ENCODE data around the gene PLXNB1.
A peak's percentile ranks its signal among the peaks of the same experiment; 100 is the strongest.
"Not testable (repeated sequence)": the region's sequence is repeated elsewhere in the genome, so short reads cannot be mapped to it uniquely, and the experiment has no call there.

The PLXNB1 gene

DNA sequence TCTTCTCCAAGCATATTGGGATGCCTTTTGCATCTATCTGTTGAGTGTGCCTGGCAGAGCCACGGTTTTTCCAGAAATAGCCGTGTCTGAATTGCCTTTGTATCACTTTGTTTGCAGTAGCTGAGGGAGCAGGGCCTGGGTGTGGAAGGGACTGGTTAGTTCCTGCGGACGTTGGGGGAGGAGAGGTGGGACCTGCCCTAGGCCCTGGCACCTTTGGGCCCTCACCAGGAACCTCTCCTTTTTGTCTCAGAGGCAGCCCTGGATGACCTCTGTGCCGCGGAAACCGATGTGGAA lies 35.3 kb upstream of the PLXNB1 start:
- no peak for DNase-seq

GRCh38 chr3:48464713-48465221 lies 34.9 kb upstream of the PLXNB1 start:
- no peak for DNase-seq

- no peak for DNase-seq
Observed at GRCh38 chr3:48463703-48464102, 33.8 kb upstream of the PLXNB1 start.

- not testable (repeated sequence) for DNase-seq
Observed at GRCh38 chr3:48461767-48462166, 31.9 kb upstream of the PLXNB1 start.

DNA sequence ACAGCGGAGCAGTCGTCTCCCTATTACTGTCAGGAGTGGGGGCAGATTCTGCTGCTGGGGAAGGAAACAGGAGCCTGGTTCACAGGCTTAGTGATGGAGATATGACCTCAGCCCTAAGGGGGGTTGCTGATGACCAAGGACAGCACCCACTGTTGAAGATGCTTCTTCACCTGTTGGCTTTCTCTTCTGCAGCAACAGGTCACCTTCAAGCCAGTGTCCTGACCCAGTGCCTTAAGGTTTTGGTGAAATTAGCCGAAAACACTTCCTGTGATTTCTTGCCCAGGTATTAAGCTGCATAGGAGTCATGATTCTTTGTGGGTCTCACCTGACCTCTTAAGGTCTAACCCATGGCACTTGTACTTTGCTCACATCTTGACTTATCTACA lies 30.6 kb upstream of the PLXNB1 start:
- no peak for DNase-seq

DNA sequence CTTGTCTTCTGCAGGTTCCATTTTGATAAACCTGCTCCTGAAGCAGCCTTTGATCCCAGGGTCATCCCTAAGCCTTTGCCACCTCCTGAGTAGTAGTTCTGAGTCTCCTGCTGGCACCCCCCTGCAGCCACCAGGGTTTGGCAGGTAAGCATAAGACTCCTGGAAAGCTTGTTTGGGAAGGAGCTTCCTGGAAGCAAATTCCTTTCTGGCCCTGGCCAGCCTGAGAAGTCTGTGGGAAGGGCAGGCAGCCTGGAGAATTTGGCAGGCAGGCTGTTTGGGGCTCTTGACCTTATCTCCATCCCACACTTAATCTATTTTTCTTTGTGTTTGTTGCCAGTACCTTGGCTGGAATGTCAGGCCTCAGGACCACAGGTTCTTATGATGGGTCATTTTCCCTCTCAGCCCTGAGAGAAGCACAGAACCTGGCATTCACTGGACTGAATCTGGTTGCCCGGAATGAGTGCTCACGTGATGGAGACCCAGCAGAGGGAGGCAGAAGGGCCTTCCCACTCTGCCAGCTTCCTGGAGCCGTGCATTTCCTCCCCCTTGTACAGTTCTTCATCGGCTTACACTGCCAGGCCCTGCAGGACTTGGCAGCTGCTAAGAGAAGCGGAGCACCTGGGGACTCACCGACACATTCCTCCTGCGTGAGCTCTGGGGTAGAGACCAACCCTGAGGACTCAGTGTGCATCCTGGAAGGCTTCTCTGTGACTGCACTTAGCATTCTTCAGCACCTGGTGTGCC lies 30.1 kb upstream of the PLXNB1 start:
- DNase-seq, result no peak

- DNase-seq, result no peak
Observed at GRCh38 chr3:48459331-48459730, 29.4 kb upstream of the PLXNB1 start.

DNA sequence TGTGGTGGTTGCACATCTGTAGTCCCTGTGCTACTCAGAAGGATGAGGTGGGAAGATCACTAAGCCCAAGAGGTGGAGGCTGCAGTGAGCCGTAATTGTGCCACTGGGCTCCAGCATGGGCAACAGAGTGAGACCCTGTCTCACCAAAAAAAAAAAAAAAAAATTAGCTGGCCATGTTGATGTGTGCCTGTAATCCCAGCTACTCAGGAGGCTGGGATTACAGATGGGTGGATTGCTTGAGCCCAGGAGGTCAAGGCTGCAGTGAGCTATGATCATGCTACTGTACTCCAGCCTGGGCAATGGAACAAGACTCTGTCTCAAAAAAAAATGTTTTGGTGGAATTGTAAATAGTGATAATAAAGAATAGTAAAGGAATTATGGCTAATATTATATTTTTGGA lies 26.6 kb upstream of the PLXNB1 start:
- DNase-seq, result no peak

- no peak for DNase-seq
Observed at GRCh38 chr3:48451270-48451669, 21.4 kb upstream of the PLXNB1 start.

DNA sequence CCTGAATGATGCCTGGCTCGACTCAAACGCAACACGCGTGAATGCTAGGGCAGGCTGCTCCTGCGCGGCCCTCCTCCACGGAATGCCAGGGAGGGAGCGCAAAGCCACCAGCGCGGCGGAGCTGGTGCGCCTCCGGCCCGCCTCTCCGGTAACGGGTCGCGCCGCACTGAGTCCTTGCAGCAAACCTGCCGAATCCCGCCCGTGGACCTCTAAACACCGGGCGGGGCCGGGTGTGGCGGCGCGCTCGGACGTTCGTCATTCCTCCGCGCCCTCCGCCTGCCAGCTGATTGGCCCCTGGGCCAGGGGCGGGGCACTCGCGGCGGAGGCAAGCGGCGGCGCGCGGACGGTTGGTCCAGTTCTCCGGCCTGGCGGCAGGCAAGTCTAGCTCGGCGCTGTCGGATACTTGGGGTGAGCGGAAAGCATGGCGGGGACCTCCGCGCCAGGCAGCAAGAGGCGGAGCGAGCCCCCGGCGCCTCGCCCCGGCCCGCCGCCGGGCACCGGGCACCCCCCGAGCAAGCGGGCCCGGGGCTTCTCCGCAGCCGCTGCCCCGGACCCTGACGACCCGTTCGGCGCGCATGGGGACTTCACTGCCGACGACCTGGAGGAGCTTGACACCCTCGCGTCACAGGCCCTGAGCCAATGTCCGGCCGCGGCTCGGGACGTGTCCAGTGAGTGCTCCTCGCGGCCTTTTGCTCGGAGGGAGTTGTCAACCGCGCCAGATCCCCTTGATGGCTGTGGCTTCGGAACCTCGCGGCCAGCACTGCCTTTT lies 16.7 kb upstream of the PLXNB1 start, which contains the start of gene ATRIP:
ATRIP (plus strand) TSS at position 313 of the 769 bp plus-strand sequence; CDS start at position 422, 109 bp downstream.
- peak; percentile 89 for DNase-seq

DNA sequence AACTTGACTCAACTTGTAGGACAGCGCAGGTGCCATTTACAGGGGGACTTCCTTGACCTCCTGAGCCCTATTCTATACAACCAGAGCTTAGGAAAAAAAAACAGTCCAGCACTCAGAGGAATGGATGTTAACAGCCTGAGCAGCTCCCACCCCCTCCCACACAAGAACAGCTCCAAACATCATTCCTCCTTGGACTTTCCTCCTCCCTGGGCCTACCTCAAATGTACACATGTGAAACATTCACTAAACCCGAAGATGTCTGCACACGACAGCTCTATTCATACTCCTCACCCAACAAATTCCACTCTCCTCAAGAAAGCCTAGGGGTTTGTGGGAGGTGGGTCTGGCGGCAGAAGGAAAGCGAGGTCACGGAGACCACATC lies 16.1 kb upstream of the PLXNB1 start:
- no peak for DNase-seq

GRCh38 chr3:48445277-48445882 lies 15.5 kb upstream of the PLXNB1 start:
- DNase-seq, result no peak

- no peak for DNase-seq
Observed at GRCh38 chr3:48441940-48442339, 12.1 kb upstream of the PLXNB1 start.

- no peak for DNase-seq
Observed at GRCh38 chr3:48440590-48440958, 10.7 kb upstream of the PLXNB1 start.

GRCh38 chr3:48439820-48440589 lies 10.1 kb upstream of the PLXNB1 start, which contains the start of the genes CCDC51 and TMA7:
CCDC51 (minus strand) TSS chr3:48440119; CDS start chr3:48435128, 4,991 bp downstream.
TMA7 (plus strand) TSS chr3:48440257; CDS start chr3:48440297, 40 bp downstream.
- DNase-seq, result peak; percentile 96

GRCh38 chr3:48437812-48438211 lies 7.9 kb upstream of the PLXNB1 start:
- no peak for DNase-seq

DNA sequence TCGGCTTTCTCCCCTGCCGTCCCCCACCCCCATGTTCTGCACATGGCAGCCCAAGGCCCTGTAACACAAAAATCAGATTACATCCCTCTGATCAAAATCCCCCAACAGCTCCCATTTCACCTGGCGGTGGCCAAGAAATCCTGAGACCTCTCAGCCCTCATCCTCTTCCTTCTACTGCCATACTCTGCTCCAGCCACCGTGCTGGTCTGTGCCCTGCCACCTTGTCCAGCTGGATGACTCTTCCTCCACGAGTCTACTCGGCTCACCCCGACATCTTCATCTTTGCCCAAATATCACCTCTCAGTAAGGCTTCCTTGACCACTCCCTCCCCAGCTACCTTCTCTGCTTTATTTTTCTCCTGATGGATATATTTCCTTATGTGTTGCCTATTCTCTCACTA lies 7.0 kb upstream of the PLXNB1 start:
- DNase-seq, result no peak

- DNase-seq, result no peak
Observed at GRCh38 chr3:48436477-48436787, 6.5 kb upstream of the PLXNB1 start.

DNA sequence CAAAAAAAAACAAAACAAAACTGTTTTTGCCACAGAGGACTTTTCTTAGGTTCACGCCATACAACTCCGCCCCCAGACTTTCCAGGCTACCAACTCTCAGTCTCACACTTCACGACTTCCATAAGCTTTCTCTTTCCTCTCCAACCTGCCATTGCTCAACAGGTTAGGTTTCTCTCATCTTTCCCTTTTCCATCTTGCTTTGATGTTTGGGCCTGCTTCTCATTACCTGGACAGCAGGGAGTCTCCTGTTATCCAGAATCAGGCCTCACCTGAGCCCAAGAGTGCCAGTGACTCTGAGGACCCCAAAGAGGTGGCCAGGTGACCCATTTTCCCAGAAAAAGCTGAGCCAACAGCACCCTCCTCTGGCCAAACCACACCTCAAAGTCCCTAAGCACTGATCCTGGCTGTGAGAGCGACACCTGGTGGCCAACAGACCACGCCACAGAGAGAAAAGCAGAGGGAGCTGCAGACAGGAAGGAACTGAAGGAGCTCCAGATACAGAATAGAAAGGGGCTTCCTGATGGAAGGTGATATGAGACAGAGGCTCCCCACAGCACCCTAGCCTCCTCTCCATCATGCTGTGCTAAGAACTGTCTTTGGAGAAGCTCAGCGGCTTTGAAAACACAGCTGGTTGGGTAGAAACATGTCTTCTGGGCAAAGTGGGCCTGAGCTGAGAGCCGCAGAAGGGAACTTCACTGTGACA lies 6.0 kb upstream of the PLXNB1 start:
- peak; percentile 66 for DNase-seq

DNA sequence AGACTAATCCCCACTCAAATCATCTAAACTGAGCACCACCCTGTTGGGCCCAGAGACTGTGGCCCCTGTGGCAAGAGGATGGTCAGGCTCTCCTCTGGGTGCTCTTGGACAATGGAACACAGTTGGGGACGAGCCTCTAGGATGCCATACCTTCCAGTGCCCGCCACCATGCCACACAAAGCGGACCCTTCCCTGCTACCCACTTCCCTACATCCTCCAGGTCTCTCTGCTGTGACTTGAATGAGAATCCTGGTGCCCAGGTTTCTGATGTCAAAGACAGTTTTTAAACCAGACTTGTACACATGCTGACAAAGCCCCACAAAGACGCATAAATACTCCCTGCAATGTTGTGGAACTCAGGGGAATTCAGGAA lies 5.3 kb upstream of the PLXNB1 start:
- DNase-seq, result no peak

GRCh38 chr3:48434591-48435222 lies 4.8 kb upstream of the PLXNB1 start:
- DNase-seq, result no peak

- DNase-seq, result peak; percentile 23
Observed at GRCh38 chr3:48433472-48434118, 3.7 kb upstream of the PLXNB1 start.
